HG03521 (cell line): ENCODE data around the gene ANTXRL.
"Not testable (repeated sequence)": the region's sequence is repeated elsewhere in the genome, so short reads cannot be mapped to it uniquely, and the experiment has no call there.

Source experiments
- ATAC-seq: cut with Tn5 transposase; IDR thresholded peaks from one replicate; pipeline ENCODE4 v1.9.1; 2021; ENCODE audit warnings: mild to moderate bottlenecking, moderate library complexity; ENCODE audit not compliant: unreplicated experiment

The ANTXRL gene

GRCh38 chr10:46272863-46273415 lies 13.9 kb upstream of the ANTXRL start:
- no peak for ATAC-seq

GRCh38 chr10:46273506-46274477 lies 13.0 kb upstream of the ANTXRL start:
- ATAC-seq, result no peak

GRCh38 chr10:46277840-46278239 lies 9.0 kb upstream of the ANTXRL start:
- no peak for ATAC-seq

- ATAC-seq, result not testable (repeated sequence)
Measured at GRCh38 chr10:46282421-46282831, 4.4 kb upstream of the ANTXRL start.

GRCh38 chr10:46282842-46283574 lies 3.8 kb upstream of the ANTXRL start:
- no peak for ATAC-seq

- ATAC-seq, result no peak
Measured at GRCh38 chr10:46283580-46284285, 3.1 kb upstream of the ANTXRL start.

GRCh38 chr10:46284286-46285229 lies 2.2 kb upstream of the ANTXRL start:
- peak; percentile 89 for ATAC-seq

GRCh38 chr10:46285300-46285699 lies 1.5 kb upstream of the ANTXRL start:
- no peak for ATAC-seq

GRCh38 chr10:46285966-46286620 lies 704 bp upstream of the ANTXRL start:
- no peak for ATAC-seq

- ATAC-seq, result no peak
Measured at GRCh38 chr10:46287846-46288477, 1.2 kb downstream of the ANTXRL start.

- ATAC-seq, result no peak
Measured at GRCh38 chr10:46288601-46289206, 1.9 kb downstream of the ANTXRL start.

- no peak for ATAC-seq
Measured at GRCh38 chr10:46289209-46289810, 2.5 kb downstream of the ANTXRL start.

- no peak for ATAC-seq
Measured at GRCh38 chr10:46290101-46290886, 3.5 kb downstream of the ANTXRL start.

- no peak for ATAC-seq
Measured at GRCh38 chr10:46291817-46292572, 5.2 kb downstream of the ANTXRL start.

- no peak for ATAC-seq
Measured at GRCh38 chr10:46292573-46293023, 5.8 kb downstream of the ANTXRL start.

- ATAC-seq, result no peak
Measured at GRCh38 chr10:46293228-46293627, 6.4 kb downstream of the ANTXRL start.
